AG09309 (cell line): ENCODE results near the gene MIOX.
A peak's percentile ranks its signal among the peaks of the same experiment; 100 is the strongest.

ENCODE experiments used
- DNase-seq: peaks from one replicate; pipeline ENCODE4 v3.0.0-alpha.2; 2010; ENCODE audit warnings: low read depth
- H3K4me3 ChIP-seq: 2 replicates; pipeline ENCODE4 v1.5.1; 2011; ENCODE audit warnings: mild to moderate bottlenecking, low read depth, low read length, moderate library complexity; ENCODE audit not compliant: control insufficient read depth
- TF ChIP-seq, protein P1 (sequence below): IDR thresholded peaks from 2 replicates; pipeline ENCODE4 v1.5.1; 2011; ENCODE audit warnings: mild to moderate bottlenecking, low read depth, low read length, inconsistent platforms; ENCODE audit not compliant: insufficient read depth, control insufficient read depth; ENCODE audit errors: missing control alignments

MIOX gene

DNA sequence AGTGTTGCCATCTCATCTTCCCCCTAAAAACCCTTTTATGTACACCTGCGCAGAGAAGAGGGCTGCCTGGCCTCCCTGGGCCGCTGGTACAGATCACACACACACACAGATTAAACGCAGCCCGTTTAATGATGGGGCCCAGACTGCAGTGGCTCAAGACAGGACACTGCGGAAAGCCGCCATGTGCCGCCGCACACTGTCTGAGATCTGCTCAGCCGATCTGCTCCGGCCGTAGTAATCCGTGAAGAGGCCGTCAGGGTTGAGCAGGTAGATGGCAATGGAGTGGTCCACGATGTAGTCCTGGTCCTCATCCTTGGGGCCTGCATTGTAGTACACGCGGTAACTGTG lies 36.8 kb downstream of the MIOX start:
- H3K4me3 ChIP-seq = no peak overlapping the region
- TF ChIP-seq, protein P1, sequence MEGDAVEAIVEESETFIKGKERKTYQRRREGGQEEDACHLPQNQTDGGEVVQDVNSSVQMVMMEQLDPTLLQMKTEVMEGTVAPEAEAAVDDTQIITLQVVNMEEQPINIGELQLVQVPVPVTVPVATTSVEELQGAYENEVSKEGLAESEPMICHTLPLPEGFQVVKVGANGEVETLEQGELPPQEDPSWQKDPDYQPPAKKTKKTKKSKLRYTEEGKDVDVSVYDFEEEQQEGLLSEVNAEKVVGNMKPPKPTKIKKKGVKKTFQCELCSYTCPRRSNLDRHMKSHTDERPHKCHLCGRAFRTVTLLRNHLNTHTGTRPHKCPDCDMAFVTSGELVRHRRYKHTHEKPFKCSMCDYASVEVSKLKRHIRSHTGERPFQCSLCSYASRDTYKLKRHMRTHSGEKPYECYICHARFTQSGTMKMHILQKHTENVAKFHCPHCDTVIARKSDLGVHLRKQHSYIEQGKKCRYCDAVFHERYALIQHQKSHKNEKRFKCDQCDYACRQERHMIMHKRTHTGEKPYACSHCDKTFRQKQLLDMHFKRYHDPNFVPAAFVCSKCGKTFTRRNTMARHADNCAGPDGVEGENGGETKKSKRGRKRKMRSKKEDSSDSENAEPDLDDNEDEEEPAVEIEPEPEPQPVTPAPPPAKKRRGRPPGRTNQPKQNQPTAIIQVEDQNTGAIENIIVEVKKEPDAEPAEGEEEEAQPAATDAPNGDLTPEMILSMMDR = no peak
- no peak for DNase-seq

DNA sequence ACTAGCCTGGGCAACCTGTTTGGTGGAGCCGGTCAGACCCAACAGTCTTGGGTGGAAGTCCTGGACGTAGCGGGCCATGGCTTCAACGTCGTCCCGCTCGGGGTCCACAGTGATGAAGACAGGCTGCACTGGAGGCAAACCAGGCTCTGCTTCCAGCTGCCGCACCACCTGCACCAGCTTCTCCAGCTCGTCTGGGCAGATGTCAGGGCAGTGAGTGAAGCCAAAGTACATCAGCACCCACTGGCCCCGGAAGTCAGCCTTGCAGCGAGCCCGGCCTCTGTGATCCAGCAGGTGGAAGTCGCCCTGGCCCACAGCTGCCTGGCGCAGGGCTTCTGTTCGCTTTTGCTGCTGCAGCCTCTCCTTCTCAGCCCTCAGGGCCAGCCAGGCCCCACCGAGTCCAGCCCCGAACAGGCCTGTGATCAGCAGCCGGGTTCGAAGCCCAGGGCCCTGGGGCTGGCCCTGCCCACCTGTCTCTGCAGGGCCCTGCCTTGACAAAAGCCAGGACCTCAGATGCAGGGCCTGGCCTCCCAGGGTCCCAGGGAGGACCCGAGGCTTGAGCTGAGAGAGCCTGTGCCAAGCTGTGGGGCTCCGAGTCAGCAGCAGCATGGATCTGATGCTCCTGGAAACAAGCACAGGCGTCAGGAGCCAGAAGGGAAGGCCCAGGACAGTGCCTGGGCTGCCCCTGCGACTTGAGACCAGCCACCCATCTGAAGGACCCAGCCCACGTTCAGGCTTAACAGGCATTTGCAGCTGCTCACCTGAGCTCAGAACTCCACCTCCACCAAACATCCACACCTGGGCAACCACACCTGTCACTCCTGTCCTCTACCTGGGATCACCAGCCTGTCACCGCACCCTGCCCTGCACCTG lies 37.4 kb downstream of the MIOX start:
- H3K4me3 ChIP-seq = peak overlapping the region; percentile 90
- TF ChIP-seq, protein P1 = no peak
- DNase-seq = no peak

DNA sequence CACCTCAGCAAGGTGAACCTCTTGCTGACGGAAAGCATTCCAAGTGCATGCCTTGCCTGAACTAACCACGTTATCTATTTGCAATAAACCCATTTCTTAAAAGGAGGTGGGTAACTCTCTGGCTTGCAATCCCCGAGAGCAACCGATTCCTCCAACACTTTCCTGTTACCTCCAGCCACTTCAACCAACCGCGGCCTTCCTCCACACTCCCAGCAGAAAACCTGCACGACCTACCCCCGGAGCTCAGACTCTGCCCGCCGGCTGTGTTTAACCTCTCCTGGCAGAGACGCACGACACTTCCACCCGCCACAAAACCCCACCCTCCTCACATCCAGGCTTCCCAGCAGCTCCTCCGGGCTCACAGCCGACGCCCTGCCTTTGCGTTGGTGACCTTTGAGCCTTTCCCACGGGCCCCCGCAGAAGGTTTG lies 38.0 kb downstream of the MIOX start:
- no peak for DNase-seq
- peak overlapping the region; percentile 90 for H3K4me3 ChIP-seq
- TF ChIP-seq, protein P1 = no peak

DNA sequence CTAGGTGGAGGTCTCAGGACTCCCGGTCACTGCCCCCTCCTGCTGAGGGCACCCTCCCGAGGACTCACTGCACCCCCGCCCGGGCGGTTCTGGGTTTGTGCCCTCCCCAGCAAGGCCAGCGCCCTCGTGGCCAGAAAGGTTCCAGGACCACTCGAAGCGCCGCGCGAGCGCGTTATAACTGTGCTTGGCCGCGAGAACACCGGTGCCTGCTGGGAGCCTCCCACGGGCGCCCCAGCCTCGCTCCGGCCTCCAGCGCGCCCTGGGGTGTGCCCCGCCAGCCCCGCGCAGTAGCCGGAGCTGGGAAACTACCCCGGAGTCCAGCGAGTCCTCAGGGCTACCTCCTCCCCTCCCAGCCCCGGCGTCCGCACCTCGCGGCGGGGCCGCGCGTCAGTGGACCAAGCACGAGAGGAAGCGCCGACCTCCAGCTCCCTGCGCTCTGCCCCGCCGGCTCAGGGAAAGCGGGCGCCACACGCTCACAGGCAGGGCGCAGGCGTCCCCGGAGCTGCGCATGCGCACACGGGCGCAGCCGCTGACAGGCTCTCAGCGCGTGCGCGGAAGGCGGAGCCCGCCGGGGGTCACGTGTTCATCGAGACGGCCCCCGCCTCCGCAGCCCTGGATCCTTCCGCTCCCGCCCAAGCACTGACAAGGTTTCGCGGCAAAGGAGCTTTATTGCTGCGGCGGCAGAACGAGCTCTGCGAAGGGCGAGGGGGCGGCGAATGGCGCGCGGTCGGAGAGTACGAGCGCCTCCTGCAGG lies 38.6 kb downstream of the MIOX start, which contains the start of gene SCO2:
Gene SCO2 (minus strand): TSS at position 495 of the 754 bp plus-strand sequence. CDS start 1,187 bp downstream, outside the sequence.
- peak; percentile 85 for DNase-seq
- TF ChIP-seq, protein P1 = peak; percentile 45
- H3K4me3 ChIP-seq = peak within 1 kb of the TSS; percentile 90

DNA sequence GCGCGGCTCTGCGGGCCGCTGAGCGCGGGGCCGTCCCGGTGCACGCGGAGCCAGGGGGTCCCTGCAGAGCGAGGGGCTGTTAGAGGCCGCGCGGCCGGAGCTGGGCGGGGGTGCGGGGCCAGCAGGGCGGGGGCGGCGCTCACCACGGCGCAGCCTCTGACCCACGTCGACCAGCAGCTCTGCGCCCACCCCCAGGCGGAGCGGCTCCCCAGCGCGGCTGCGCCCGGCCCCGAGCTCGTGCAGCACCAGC lies 39.1 kb downstream of the MIOX start:
- TF ChIP-seq, protein P1 = no peak
- no peak for DNase-seq
- peak overlapping the region; percentile 62 for H3K4me3 ChIP-seq

DNA sequence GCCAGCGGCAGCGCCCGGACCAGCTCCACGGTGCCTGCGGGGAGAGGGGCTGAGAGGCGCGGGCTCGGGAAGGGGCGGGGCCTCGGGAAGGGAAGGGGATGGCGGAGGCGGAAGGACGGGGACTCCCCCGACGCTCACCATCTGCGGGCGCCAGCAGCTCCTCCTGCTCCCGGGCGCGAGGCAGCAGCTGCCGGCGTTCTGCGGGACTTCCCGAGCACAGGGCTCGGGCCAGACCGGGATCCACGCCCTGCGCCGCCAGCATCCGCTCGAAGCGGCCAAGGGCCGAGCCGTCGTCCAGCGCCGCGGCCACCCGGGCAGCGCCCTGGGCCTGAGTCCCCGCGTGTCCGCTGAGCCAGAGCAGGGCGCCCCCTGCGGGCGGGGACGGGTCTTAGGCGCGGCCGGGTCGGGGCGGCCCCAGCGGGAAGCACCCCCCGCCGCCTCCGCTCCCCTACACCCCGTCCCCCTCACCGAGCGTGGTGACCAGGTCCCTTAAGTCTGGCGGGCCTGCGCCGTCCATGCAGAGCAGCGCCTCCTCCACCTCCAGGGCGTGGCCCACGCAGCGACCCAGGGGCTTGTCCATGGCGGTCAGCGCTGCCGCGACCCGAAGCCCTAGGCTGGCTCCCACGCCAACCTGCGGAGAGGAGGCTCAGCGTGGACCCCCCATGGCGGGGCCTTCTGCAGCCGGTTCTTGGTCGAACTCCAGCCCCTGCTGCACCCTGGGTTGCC lies 39.6 kb downstream of the MIOX start:
- TF ChIP-seq, protein P1 = peak; percentile 41
- peak overlapping the region; percentile 62 for H3K4me3 ChIP-seq
- no peak for DNase-seq
